ENCODE data around the gene SLC35B3.
"Not testable (repeated sequence)": the region's sequence is repeated elsewhere in the genome, so short reads cannot be mapped to it uniquely, and the experiment has no call there.

Gene SLC35B3

DNA sequence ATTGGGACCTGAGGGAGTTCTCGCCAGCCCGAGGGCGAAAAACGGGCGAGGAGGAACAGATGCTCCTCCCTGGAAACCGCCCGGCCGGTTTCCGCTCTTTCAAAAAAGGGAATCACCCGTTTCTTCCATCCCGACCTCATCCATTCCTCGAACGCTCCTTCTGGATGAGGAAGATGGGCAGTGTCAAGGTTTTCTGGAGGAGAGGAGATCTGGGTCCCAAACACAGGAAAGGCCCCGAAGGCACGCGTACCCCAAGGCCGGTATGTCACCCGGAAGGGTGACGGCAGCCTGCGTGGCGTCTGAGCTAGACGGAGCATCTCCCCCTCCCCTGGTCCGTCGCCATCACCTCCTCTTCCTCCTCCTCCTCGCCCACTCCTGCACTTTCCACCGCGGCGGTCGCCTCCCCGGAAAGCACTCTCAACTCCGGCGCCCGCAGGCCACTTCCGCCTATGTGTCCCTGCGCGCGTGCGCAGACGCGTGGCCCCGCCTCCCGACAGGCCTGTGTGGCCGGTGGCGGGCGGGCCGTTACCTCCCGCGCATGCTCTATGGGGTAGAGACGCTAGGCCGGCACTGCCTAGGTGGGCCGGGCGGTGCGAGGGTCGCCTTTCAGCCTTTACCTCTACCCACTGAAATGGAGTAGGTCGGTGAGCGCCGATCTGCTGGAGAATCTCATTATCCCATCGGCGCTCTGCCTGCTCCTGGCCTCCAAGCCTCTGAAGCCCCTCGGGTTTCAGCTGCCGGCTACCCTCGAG lies at the start of gene SLC35B3:
Gene SLC35B3, minus strand, starts transcription at position 453 of the 752 bp plus-strand sequence.
- peak; percentile 85 for DNase-seq (ENCODE audit: low read depth, low spot score)

GRCh38 chr6:8483650-8484049 lies 48.3 kb upstream of the SLC35B3 start:
- no peak for DNase-seq (ENCODE audit: low read depth, low spot score)

DNA sequence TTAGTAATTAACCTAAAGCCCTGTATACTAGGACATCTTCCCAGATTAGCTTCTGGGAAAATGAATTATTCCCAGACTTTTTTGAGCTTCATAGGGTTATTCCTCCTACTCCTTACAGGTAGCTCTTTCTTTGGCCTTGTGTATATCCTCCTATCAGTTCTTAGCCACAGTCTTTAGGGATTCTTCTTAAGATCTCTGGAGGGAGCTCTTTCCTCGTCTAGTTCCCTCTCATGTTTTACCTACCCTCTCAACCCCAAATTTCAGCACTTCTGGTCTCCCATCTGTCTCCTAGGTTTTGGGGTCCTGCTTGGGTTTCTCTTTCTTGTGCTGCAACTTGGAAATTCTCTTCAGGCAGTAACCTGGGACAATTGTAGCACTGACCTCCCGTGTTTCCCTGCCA lies 46.4 kb upstream of the SLC35B3 start:
- DNase-seq (ENCODE audit: low read depth, low spot score), result no peak

DNA sequence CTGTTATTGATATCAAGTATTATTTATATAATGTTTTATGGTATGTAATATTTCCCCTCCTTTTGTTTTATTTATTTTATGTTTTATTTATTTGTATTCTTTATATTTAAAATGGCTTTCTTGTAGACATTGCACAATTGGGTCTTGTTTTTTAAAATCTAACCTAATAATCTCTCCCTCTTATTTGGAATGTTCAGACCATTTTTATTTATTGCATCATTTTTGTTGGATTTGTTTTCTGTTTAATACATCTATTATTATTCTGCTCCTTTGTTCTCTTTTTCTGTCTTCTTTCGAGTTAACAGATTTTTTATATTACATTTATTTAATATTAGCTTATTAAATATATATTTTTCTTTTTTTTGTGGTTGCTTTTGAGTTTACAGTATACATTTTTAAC lies 43.1 kb upstream of the SLC35B3 start:
- DNase-seq (ENCODE audit: low read depth, low spot score), result no peak

DNA sequence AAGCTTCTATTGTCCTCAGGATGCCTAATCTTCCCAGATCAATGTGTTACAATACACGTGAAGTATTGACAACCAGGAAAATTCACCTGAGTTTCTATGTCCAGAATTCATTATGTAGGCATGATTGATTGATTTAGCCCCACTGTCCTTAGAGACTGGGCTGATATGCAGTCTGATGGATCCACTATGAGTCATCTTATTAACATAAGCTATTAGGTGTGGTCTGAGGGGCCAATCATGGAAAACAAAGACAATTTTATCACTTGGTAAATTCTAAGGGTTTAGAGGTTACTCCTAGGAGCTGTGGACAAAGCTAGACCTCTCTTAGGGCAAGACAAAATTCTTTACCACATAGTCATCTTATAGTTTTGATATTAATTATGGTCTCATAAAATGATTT lies 41.3 kb upstream of the SLC35B3 start:
- DNase-seq (ENCODE audit: low read depth, low spot score), result no peak

GRCh38 chr6:8468552-8469356 lies 33.4 kb upstream of the SLC35B3 start:
- no peak for DNase-seq (ENCODE audit: low read depth, low spot score)

- DNase-seq (ENCODE audit: low read depth, low spot score), result no peak
Measured at GRCh38 chr6:8462694-8463093, 27.3 kb upstream of the SLC35B3 start.

DNA sequence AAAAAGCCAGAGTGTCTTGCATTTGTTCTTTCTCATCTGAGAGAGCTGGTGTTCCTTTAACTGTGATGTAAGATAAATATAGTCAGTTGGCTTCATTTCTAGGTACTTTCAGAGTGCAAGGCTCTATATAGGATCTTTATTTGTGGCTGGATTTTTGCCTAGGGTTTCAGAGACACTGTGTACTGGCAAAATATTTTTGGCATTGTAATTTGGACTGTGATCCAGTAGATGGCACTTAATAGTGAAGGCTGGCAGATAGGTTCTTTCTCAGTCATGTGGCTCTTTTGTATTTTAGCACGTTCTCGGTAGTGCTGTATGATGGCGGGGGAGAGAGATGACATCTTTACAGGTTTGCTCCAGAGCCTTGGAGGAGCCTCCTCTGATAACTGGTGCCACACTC lies 26.8 kb upstream of the SLC35B3 start:
- DNase-seq (ENCODE audit: low read depth, low spot score), result no peak

GRCh38 chr6:8446391-8446790 lies 11.0 kb upstream of the SLC35B3 start:
- no peak for DNase-seq (ENCODE audit: low read depth, low spot score)

DNA sequence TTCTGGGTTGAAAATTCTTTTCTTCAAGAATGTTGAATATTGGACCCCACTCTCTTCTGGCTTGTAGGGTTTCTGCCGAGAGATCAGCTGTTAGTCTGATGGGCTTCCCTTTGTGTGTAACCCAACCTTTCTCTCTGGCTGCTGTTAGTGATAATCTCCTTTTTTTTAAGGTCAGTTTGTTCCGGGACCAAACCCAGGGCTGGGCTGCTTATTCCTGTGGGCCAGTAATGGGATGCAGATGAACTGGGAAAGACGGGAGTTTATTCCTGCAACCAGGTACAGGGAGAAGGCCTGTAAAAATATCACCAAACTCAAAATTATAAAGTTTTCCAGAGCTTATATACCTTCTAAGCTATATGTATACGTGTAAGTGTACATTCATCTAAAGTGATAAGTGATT lies 10.6 kb upstream of the SLC35B3 start:
- DNase-seq (ENCODE audit: low read depth, low spot score), result not testable (repeated sequence)

- no peak for DNase-seq (ENCODE audit: low read depth, low spot score)
Measured at GRCh38 chr6:8442150-8442549, 6.8 kb upstream of the SLC35B3 start.

GRCh38 chr6:8441452-8441851 lies 6.1 kb upstream of the SLC35B3 start:
- DNase-seq (ENCODE audit: low read depth, low spot score), result no peak

GRCh38 chr6:8439601-8440268 lies 4.4 kb upstream of the SLC35B3 start:
- no peak for DNase-seq (ENCODE audit: low read depth, low spot score)

GRCh38 chr6:8437813-8438212 lies 2.5 kb upstream of the SLC35B3 start:
- DNase-seq (ENCODE audit: low read depth, low spot score), result no peak

DNA sequence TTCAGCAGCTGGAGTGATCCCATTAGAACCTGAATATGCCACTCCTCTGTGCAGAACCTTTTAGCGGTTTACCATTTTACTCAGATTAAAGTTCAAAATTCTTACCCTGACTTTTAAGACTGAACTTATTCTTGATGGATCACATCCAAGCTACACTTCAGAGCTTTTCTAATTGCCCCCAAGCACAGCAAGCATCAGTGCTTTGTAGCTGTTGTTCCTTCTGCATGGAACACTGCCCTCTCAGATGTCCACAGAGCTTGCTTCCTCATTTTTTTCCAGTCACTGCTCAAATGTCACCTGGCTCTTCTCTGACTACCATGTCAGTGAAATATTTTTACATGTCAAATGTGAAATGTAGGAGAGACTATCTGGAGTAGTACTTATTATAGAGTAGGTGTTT lies 1.6 kb upstream of the SLC35B3 start:
- no peak for DNase-seq (ENCODE audit: low read depth, low spot score)

- DNase-seq (ENCODE audit: low read depth, low spot score), result peak; percentile 1
Measured at GRCh38 chr6:8435845-8436168, 462 bp upstream of the SLC35B3 start.

GRCh38 chr6:8434727-8435092 lies 635 bp downstream of the SLC35B3 start:
- no peak for DNase-seq (ENCODE audit: low read depth, low spot score)

DNA sequence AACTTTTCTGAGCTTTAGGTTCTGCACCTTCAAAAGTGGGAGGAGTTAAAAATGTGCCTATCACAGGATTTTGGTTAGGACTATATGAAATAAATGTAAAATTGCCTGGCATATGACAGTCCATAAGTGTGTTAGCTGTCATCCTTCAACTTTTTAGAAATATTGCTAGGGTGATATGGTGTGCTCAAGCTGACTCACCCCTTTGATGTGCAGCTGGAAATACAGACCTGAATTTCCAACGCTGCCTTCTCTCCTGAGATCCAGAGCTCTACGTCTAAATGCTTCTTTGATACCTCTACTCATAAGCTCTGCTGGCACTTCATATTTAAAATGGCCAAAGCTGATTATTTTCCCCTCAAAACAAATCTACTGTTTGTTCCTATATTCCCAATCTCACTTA lies 2.7 kb downstream of the SLC35B3 start:
- DNase-seq (ENCODE audit: low read depth, low spot score), result no peak

- no peak for DNase-seq (ENCODE audit: low read depth, low spot score)
Measured at GRCh38 chr6:8429821-8430220, 5.5 kb downstream of the SLC35B3 start.

GRCh38 chr6:8426544-8426943 lies 8.8 kb downstream of the SLC35B3 start:
- DNase-seq (ENCODE audit: low read depth, low spot score), result not testable (repeated sequence)

DNA sequence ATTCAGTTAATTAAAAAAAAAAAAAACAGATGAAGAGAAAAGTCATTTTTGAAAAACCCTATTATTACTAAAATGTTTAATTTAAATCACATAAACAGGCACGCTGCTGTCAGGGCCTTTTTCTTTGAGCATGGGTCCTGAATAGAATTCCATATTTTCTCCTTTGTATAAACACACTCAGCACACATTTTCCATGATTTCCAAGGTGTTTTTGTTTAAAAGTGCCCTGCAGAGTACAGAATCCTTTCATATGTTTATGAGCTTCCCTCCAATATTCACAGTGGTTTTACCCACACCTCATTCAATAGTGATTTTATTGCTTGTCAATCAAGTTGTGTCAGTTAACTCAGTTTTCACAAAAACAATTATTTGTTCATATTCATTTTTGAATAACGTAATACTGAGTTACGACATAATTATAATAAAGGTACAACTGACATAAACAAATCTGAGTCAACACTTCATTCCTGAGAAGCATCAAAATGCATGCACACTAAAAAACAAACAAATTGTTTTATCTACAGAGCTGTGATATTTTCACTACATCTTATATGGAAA lies 15.2 kb downstream of the SLC35B3 start:
- DNase-seq (ENCODE audit: low read depth, low spot score), result no peak

- DNase-seq (ENCODE audit: low read depth, low spot score), result no peak
Measured at GRCh38 chr6:8415913-8416312, 19.4 kb downstream of the SLC35B3 start.
